HFFc6 (cell line): ENCODE results near the gene DHX32. TPM values are rescaled to one million over a fixed set of nuclear protein-coding genes. Genes with fewer than 3 reads are reported as not detected.
"Not testable (repeated sequence)": the region's sequence is repeated elsewhere in the genome, so short reads cannot be mapped to it uniquely, and the experiment has no call there.

Experiments
- DNase-seq: peaks from one replicate; pipeline ENCODE4 v3.0.0-alpha.2; 2018
- H3K27ac Mint-ChIP-seq: 2 replicates; pipeline ENCODE4 v1.8.0; 2020; ENCODE audit warnings: mild to moderate bottlenecking, mixed read lengths
- H3K27me3 Mint-ChIP-seq: 2 replicates; pipeline ENCODE4 v1.8.0; 2021; ENCODE audit warnings: mild to moderate bottlenecking, moderate library complexity, mixed read lengths; ENCODE audit not compliant: insufficient read depth
- H3K36me3 Mint-ChIP-seq: 2 replicates; pipeline ENCODE4 v1.8.0; 2021; ENCODE audit warnings: low read depth, mixed read lengths
- H3K4me1 Mint-ChIP-seq: 2 replicates; pipeline ENCODE4 v1.8.0; 2020; ENCODE audit warnings: low read depth, mixed read lengths
- H3K4me3 Mint-ChIP-seq: 2 replicates; pipeline ENCODE4 v1.8.0; 2020; ENCODE audit warnings: mild to moderate bottlenecking, moderate library complexity, mixed read lengths
- H3K9me3 Mint-ChIP-seq: 2 replicates; pipeline ENCODE4 v1.8.0; 2020; ENCODE audit warnings: mild to moderate bottlenecking, mixed read lengths
- CTCF ChIP-seq: fragments of 200-600 bp; sonication (generic); IDR thresholded peaks from 2 replicates; pipeline ENCODE4 v1.5.0; 2021; ENCODE audit warnings: antibody characterized with exemption, mild to moderate bottlenecking
- total RNA-seq, 6 experiments: library from RNA; stranded (reverse); fragmentation: NEBNext Ultra II Directional; extraction: Animal tissue kit (Norgen Biotek cat#: 25700); gene quantifications; 2 replicates in 1 of 6; 3 replicates in 5 of 6; pipeline ENCODE4 v1.2.3, GENCODE V29; 2021

Gene DHX32
- total RNA-seq, 6 experiments from 2014 or later = 18.6 to 22.4 (median 20.8) TPM

- H3K27ac Mint-ChIP-seq = no peak overlapping the region
- TF ChIP-seq CTCF = no peak
- H3K9me3 Mint-ChIP-seq = peaks cover 5% of the 10 kb centered on the region
- peaks cover 26% of the 10 kb centered on the region for H3K4me1 Mint-ChIP-seq
- no peak overlapping the region for H3K4me3 Mint-ChIP-seq
- H3K36me3 Mint-ChIP-seq = no peaks in the 10 kb centered on the region
- no peak for DNase-seq
- H3K27me3 Mint-ChIP-seq = peaks cover 8% of the 10 kb centered on the region
These were observed 35.9 kb upstream of the DHX32 start for GRCh38 chr10:125916977-125917376.

- not testable (repeated sequence) for H3K4me3 Mint-ChIP-seq, DNase-seq, H3K9me3 Mint-ChIP-seq, H3K4me1 Mint-ChIP-seq, H3K27me3 Mint-ChIP-seq, H3K36me3 Mint-ChIP-seq, H3K27ac Mint-ChIP-seq
These were observed 32.2 kb upstream of the DHX32 start for GRCh38 chr10:125913277-125913676.

- Mint-ChIP-seq H3K4me3 (no peak overlapping the region), H3K4me1 (peaks cover 9% of the 10 kb centered on the region), H3K27ac (no peak overlapping the region), H3K9me3 (no peaks in the 10 kb centered on the region), H3K27me3 (peaks cover 9% of the 10 kb centered on the region), H3K36me3 (no peaks in the 10 kb centered on the region)
- DNase-seq = no peak
- TF ChIP-seq CTCF = no peak
These were observed 30.9 kb upstream of the DHX32 start for GRCh38 chr10:125911990-125912389.

GRCh38 chr10:125911145-125911544, 30.1 kb upstream of the DHX32 start:
- peaks cover 9% of the 10 kb centered on the region for H3K27me3 Mint-ChIP-seq
- DNase-seq = no peak
- no peak overlapping the region for H3K4me3 Mint-ChIP-seq
- peaks cover 9% of the 10 kb centered on the region for H3K4me1 Mint-ChIP-seq
- no peak overlapping the region for H3K27ac Mint-ChIP-seq
- TF ChIP-seq CTCF = no peak
- H3K36me3 Mint-ChIP-seq = no peaks in the 10 kb centered on the region
- H3K9me3 Mint-ChIP-seq = no peaks in the 10 kb centered on the region

- H3K4me3 Mint-ChIP-seq, H3K4me1 Mint-ChIP-seq, H3K27me3 Mint-ChIP-seq, DNase-seq, H3K9me3 Mint-ChIP-seq, H3K27ac Mint-ChIP-seq, H3K36me3 Mint-ChIP-seq: not testable (repeated sequence)
These were observed 28.4 kb upstream of the DHX32 start for GRCh38 chr10:125909491-125909890.

GRCh38 chr10:125908813-125909212, 27.7 kb upstream of the DHX32 start:
- not testable (repeated sequence) for H3K27me3 Mint-ChIP-seq, H3K9me3 Mint-ChIP-seq, H3K36me3 Mint-ChIP-seq, H3K4me3 Mint-ChIP-seq, H3K4me1 Mint-ChIP-seq, H3K27ac Mint-ChIP-seq, DNase-seq

- not testable (repeated sequence) for DNase-seq, H3K27ac Mint-ChIP-seq, H3K4me3 Mint-ChIP-seq, H3K4me1 Mint-ChIP-seq, H3K9me3 Mint-ChIP-seq, H3K27me3 Mint-ChIP-seq, H3K36me3 Mint-ChIP-seq
These were observed 26.5 kb upstream of the DHX32 start for GRCh38 chr10:125907598-125907997.

- H3K4me3 Mint-ChIP-seq, H3K36me3 Mint-ChIP-seq, H3K9me3 Mint-ChIP-seq, DNase-seq, H3K27me3 Mint-ChIP-seq, H3K27ac Mint-ChIP-seq: not testable (repeated sequence)
- peaks cover 20% of the 10 kb centered on the region for H3K4me1 Mint-ChIP-seq
These were observed 24.2 kb upstream of the DHX32 start for GRCh38 chr10:125905069-125905994.

- not testable (repeated sequence) for H3K36me3 Mint-ChIP-seq, H3K9me3 Mint-ChIP-seq, H3K27me3 Mint-ChIP-seq, DNase-seq, H3K4me3 Mint-ChIP-seq, H3K27ac Mint-ChIP-seq
- H3K4me1 Mint-ChIP-seq = peaks cover 20% of the 10 kb centered on the region
These were observed 22.1 kb upstream of the DHX32 start for GRCh38 chr10:125903135-125903640.

- DNase-seq = peak; percentile 43
- H3K27ac Mint-ChIP-seq, H3K27me3 Mint-ChIP-seq: not testable (repeated sequence)
These were observed 19.9 kb upstream of the DHX32 start for GRCh38 chr10:125900963-125901362.

GRCh38 chr10:125897317-125897716, 16.2 kb upstream of the DHX32 start:
- H3K9me3 Mint-ChIP-seq, H3K27me3 Mint-ChIP-seq, H3K27ac Mint-ChIP-seq, DNase-seq, H3K36me3 Mint-ChIP-seq: not testable (repeated sequence)
- H3K4me3 Mint-ChIP-seq = peak overlapping the region; percentile 87
- peaks cover 32% of the 10 kb centered on the region for H3K4me1 Mint-ChIP-seq

More at GRCh38 chr10:125900963-125901362, 19.9 kb upstream of the DHX32 start:
- not testable (repeated sequence) for H3K4me3 Mint-ChIP-seq, H3K36me3 Mint-ChIP-seq, H3K9me3 Mint-ChIP-seq
- H3K4me1 Mint-ChIP-seq = peaks cover 27% of the 10 kb centered on the region
